ENCODE data around the gene TTI1.

DNA sequence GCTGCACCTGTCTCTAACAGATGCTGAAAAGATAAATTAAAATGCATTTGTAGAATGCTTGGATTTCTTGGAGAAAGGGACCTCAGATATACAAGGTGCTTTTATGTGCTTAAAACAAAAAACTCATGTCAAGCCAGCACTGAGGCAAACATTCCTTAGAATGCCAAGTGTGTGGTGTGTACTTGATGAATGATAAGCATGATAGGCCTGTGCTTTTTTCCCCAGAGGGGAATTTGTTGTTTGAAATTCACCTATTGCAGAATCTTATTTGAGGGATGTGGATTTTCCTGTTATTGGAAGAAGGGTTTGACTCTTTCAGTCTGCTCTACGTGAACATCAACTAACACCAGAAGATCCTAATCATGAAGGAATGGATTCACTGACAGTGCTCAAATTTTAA is 28.8 kb downstream of the TTI1 start:
- no peak for TF ChIP-seq RARB (CRISPR knock-in tag; IDR thresholded peaks at IDR 0.05)
- no peak for TF ChIP-seq ZFP3 (CRISPR knock-in tag; IDR thresholded peaks at IDR 0.05)
- TF ChIP-seq ZC3H10 (CRISPR knock-in tag; IDR thresholded peaks at IDR 0.05), result no peak
- no peak for TF ChIP-seq ZFP30 (CRISPR knock-in tag; IDR thresholded peaks at IDR 0.05)
- TF ChIP-seq PPARA (CRISPR knock-in tag; IDR thresholded peaks at IDR 0.05; ENCODE audit: borderline replicate concordance), result no peak
- TF ChIP-seq ZNF8 (CRISPR knock-in tag; IDR thresholded peaks at IDR 0.05), result no peak
